ENCODE data around the gene POLR1A. TPM values are rescaled to one million over a fixed set of nuclear protein-coding genes. Genes with fewer than 3 reads are reported as not detected.

Gene POLR1A
- total RNA-seq, 1 donor = 17.4 TPM

- Histone ChIP-seq H4K20me1 (ENCODE audit: insufficient read depth, low read length) (no peaks in the 10 kb centered on the region), H3K79me2 (ENCODE audit: insufficient read depth, low read length) (no peaks in the 10 kb centered on the region), H3K4me3 (ENCODE audit: insufficient read depth, low read length) (no peak overlapping the region), H3K4me2 (ENCODE audit: insufficient read depth, low read length) (peak overlapping the region; percentile 16), H3K36me3 (ENCODE audit: insufficient read depth, low read length) (peaks cover 66% of the 10 kb centered on the region), H2AFZ (ENCODE audit: low read length) (no peak overlapping the region), H3K4me1 (ENCODE audit: insufficient read depth, low read length) (peaks cover 38% of the 10 kb centered on the region), H3K27ac (ENCODE audit: low read depth, low read length) (peak overlapping the region; percentile 93), H3K27me3 (ENCODE audit: insufficient read depth, low read length) (no peaks in the 10 kb centered on the region), H3K9me3 (ENCODE audit: low read depth, low read length) (no peaks in the 10 kb centered on the region)
- peak; percentile 97 for DNase-seq (ENCODE audit: insufficient read length, low spot score, missing footprints)
- TF ChIP-seq CTCF (IDR thresholded peaks at IDR 0.05; ENCODE audit: extremely low read depth, low read depth, low read length) = peak; percentile 23
These were observed 69.6 kb downstream of the POLR1A start for GRCh38 chr2:86035883-86036668.

GRCh38 chr2:86035376-86035882, 70.3 kb downstream of the POLR1A start:
- no peak overlapping the region for H3K4me3 ChIP-seq (ENCODE audit: insufficient read depth, low read length)
- peaks cover 38% of the 10 kb centered on the region for H3K4me1 ChIP-seq (ENCODE audit: insufficient read depth, low read length)
- no peak for TF ChIP-seq CTCF (IDR thresholded peaks at IDR 0.05; ENCODE audit: extremely low read depth, low read depth, low read length)
- no peaks in the 10 kb centered on the region for H3K9me3 ChIP-seq (ENCODE audit: low read depth, low read length)
- no peak for DNase-seq (ENCODE audit: insufficient read length, low spot score, missing footprints)
- no peaks in the 10 kb centered on the region for H4K20me1 ChIP-seq (ENCODE audit: insufficient read depth, low read length)
- H3K79me2 ChIP-seq (ENCODE audit: insufficient read depth, low read length) = no peaks in the 10 kb centered on the region
- no peak overlapping the region for H3K4me2 ChIP-seq (ENCODE audit: insufficient read depth, low read length)
- H3K27me3 ChIP-seq (ENCODE audit: insufficient read depth, low read length) = no peaks in the 10 kb centered on the region
- H2AFZ ChIP-seq (ENCODE audit: low read length) = no peak overlapping the region
- H3K36me3 ChIP-seq (ENCODE audit: insufficient read depth, low read length) = peaks cover 70% of the 10 kb centered on the region
- H3K27ac ChIP-seq (ENCODE audit: low read depth, low read length) = peak overlapping the region; percentile 93

- Histone ChIP-seq H3K4me1 (ENCODE audit: insufficient read depth, low read length) (peaks cover 37% of the 10 kb centered on the region), H4K20me1 (ENCODE audit: insufficient read depth, low read length) (no peaks in the 10 kb centered on the region), H3K27me3 (ENCODE audit: insufficient read depth, low read length) (no peaks in the 10 kb centered on the region), H3K4me2 (ENCODE audit: insufficient read depth, low read length) (no peak overlapping the region), H3K4me3 (ENCODE audit: insufficient read depth, low read length) (no peak overlapping the region), H3K9me3 (ENCODE audit: low read depth, low read length) (no peaks in the 10 kb centered on the region), H3K36me3 (ENCODE audit: insufficient read depth, low read length) (peaks cover 70% of the 10 kb centered on the region), H3K27ac (ENCODE audit: low read depth, low read length) (no peak overlapping the region), H2AFZ (ENCODE audit: low read length) (no peak overlapping the region), H3K79me2 (ENCODE audit: insufficient read depth, low read length) (no peaks in the 10 kb centered on the region)
- no peak for TF ChIP-seq CTCF (IDR thresholded peaks at IDR 0.05; ENCODE audit: extremely low read depth, low read depth, low read length)
- no peak for DNase-seq (ENCODE audit: insufficient read length, low spot score, missing footprints)
These were observed 71.7 kb downstream of the POLR1A start for GRCh38 chr2:86033751-86034692.
